HEK293T (cell line): Measurements from ENCODE around the gene DPYSL4.

Source experiments
- CTCF ChIA-PET: fragments of 350-600 bp; formaldehyde crosslinking; extraction: SDS; loops from one replicate; lab custom pipeline; 2021; ENCODE audit warnings: antibody characterized with exemption, inconsistent platforms; lab: Yijun Ruan, JAX
- POLR2A ChIA-PET: fragments of 350-600 bp; formaldehyde crosslinking; extraction: SDS; loops from one replicate; lab custom pipeline; 2020; ENCODE audit warnings: antibody characterized with exemption, inconsistent platforms; lab: Yijun Ruan, JAX
- DNase-seq: peaks from one replicate; pipeline ENCODE4 v3.0.0; 2012; ENCODE audit warnings: mixed read lengths; ENCODE audit errors: extremely low spot score
- ARNT ChIP-seq: fragments of 450-650 bp; IDR thresholded peaks from 2 replicates; pipeline ENCODE4 v1.6.1; 2017; ENCODE audit warnings: mild to moderate bottlenecking
- BHLHE40 ChIP-seq: fragments of 450-650 bp; IDR thresholded peaks from 2 replicates; pipeline ENCODE4 v1.6.1; 2016; ENCODE audit warnings: mild to moderate bottlenecking, moderate library complexity, borderline replicate concordance
- CTBP1 ChIP-seq: fragments of 450-650 bp; IDR thresholded peaks from 2 replicates; pipeline ENCODE4 v1.6.1; 2016; ENCODE audit warnings: borderline replicate concordance
- ELF4 ChIP-seq: fragments of 450-650 bp; IDR thresholded peaks from 2 replicates; pipeline ENCODE4 v1.6.1; 2017; ENCODE audit warnings: antibody characterized with exemption
- FOXA1 ChIP-seq: fragments of 450-650 bp; IDR thresholded peaks from 2 replicates; pipeline ENCODE4 v1.6.1; 2016; ENCODE audit warnings: mild to moderate bottlenecking
- FOXK2 ChIP-seq: fragments of 450-650 bp; IDR thresholded peaks from 2 replicates; pipeline ENCODE4 v1.6.1; 2016; ENCODE audit warnings: mild to moderate bottlenecking
- FOXM1 ChIP-seq: fragments of 450-650 bp; IDR thresholded peaks from 2 replicates; pipeline ENCODE4 v1.6.1; 2017; ENCODE audit warnings: mild to moderate bottlenecking, borderline replicate concordance
- HDGF ChIP-seq: fragments of 450-650 bp; IDR thresholded peaks from 2 replicates; pipeline ENCODE4 v1.6.1; 2017; ENCODE audit warnings: antibody characterized with exemption, borderline replicate concordance
- L3MBTL2 ChIP-seq: fragments of 450-650 bp; conservative IDR thresholded peaks from 2 replicates; pipeline ENCODE4 v1.6.1; 2016; ENCODE audit warnings: mild to moderate bottlenecking
- LEF1 ChIP-seq: fragments of 450-650 bp; IDR thresholded peaks from 2 replicates; pipeline ENCODE4 v1.6.1; 2017; ENCODE audit warnings: mild to moderate bottlenecking, borderline replicate concordance
- NFRKB ChIP-seq: fragments of 450-650 bp; IDR thresholded peaks from 2 replicates; pipeline ENCODE4 v1.6.1; 2016; ENCODE audit warnings: mild to moderate bottlenecking, moderate library complexity
- PKNOX1 ChIP-seq: fragments of 450-650 bp; IDR thresholded peaks from 2 replicates; pipeline ENCODE4 v1.6.1; 2016
- SP1 ChIP-seq: fragments of 450-650 bp; IDR thresholded peaks from 2 replicates; pipeline ENCODE4 v1.6.1; 2017
- TARDBP ChIP-seq: fragments of 450-650 bp; IDR thresholded peaks from 2 replicates; pipeline ENCODE4 v1.6.1; 2016
- ZNF384 ChIP-seq: fragments of 450-650 bp; IDR thresholded peaks from 2 replicates; pipeline ENCODE4 v1.6.1; 2016

The DPYSL4 gene

GRCh38 chr10:132146271-132146671, 40.5 kb upstream of the DPYSL4 start:
- POLR2A ChIA-PET = no interaction called here
- no peak for TF ChIP-seq TARDBP
- TF ChIP-seq FOXA1 = no peak
- no peak for TF ChIP-seq ELF4
- no peak for TF ChIP-seq CTBP1
- no peak for TF ChIP-seq PKNOX1
- TF ChIP-seq ZNF384 = no peak
- TF ChIP-seq L3MBTL2 = no peak
- TF ChIP-seq BHLHE40 = no peak
- TF ChIP-seq NFRKB = no peak
- TF ChIP-seq ARNT = no peak
- CTCF ChIA-PET = interaction anchor here (1.2 to 1.5 kb wide), 2 partner anchors 11 to 123 kb away, joined by 3 to 5 read pairs; no protein-coding TSS in a partner anchor
- no peak for DNase-seq

GRCh38 chr10:132146941-132147915, 39.5 kb upstream of the DPYSL4 start:
- CTCF ChIA-PET = no interaction called here
- POLR2A ChIA-PET = no interaction called here
- no peak for DNase-seq
- TF ChIP-seq SP1 = no peak
- no peak for TF ChIP-seq ZNF384
- TF ChIP-seq ELF4 = no peak
- no peak for TF ChIP-seq HDGF
- TF ChIP-seq PKNOX1 = no peak
- no peak for TF ChIP-seq FOXK2
- no peak for TF ChIP-seq NFRKB
- TF ChIP-seq ARNT = no peak
- no peak for TF ChIP-seq BHLHE40
- no peak for TF ChIP-seq LEF1
- TF ChIP-seq CTBP1 = no peak
- no peak for TF ChIP-seq TARDBP
- no peak for TF ChIP-seq L3MBTL2

- CTCF ChIA-PET = interaction anchor here (0.5 kb wide), 1 partner anchor 47 kb away, joined by 3 read pairs; no protein-coding TSS in a partner anchor
Observed at GRCh38 chr10:132148261-132149251, 38.2 kb upstream of the DPYSL4 start.

DNA sequence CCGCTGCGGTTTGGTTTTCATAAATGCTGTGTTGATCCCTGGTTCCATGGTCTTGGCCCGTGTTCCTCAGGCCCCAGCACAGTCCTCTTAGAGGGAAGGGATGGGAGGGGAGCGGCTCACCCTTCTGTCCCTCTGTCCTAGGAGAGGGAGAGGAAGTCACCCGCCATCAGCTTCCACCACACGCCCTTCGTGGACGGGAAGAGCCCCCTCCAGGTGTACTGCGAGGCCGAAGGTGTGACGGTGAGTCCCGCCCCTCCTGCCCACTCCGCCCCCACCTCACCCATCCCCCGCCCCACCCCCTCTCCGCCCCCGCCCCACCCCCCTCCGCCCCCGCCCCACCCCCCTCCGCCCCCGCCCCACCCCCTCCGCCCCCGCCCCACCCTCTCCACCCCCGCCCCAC, 37.5 kb upstream of the DPYSL4 start:
- TF ChIP-seq ELF4 (no peak), NFRKB (no peak), PKNOX1 (no peak)
- ChIA-PET POLR2A (no interaction called here), CTCF (no interaction called here)
- DNase-seq = no peak

More at GRCh38 chr10:132148261-132149251, 38.2 kb upstream of the DPYSL4 start:
- DNase-seq = no peak
- POLR2A ChIA-PET = no interaction called here
- TF ChIP-seq NFRKB = no peak

DNA sequence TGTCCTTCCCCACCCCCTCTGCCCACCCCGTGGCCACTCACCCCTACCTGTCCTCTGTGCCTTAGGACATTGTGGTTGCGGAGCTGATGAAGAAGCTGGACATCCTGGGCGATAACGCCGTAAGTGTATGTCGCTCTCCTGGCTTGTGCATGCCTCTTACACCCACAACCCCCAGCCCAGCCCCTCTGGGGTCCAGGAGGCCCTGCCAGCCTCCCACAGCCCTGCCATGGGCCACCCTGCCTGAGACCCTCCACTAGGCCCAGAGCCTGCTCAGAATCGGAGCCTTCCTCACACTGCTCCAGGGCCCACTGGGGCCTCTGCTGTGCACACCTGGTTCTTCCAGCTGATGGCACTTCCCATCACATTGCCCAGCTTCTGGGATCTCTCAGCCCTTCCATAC, 36.8 kb upstream of the DPYSL4 start:
- no peak for DNase-seq
- ChIA-PET POLR2A (no interaction called here), CTCF (no interaction called here)
- TF ChIP-seq PKNOX1 = no peak
- no peak for TF ChIP-seq FOXM1
- TF ChIP-seq SP1 = no peak
- TF ChIP-seq LEF1 = no peak
- TF ChIP-seq HDGF = no peak
- no peak for TF ChIP-seq ARNT
- TF ChIP-seq BHLHE40 = no peak
- no peak for TF ChIP-seq CTBP1
- no peak for TF ChIP-seq ELF4
- no peak for TF ChIP-seq TARDBP
- no peak for TF ChIP-seq NFRKB

GRCh38 chr10:132150777-132151176, 36.0 kb upstream of the DPYSL4 start:
- ChIA-PET CTCF (no interaction called here), POLR2A (no interaction called here)
- no peak for DNase-seq
- TF ChIP-seq L3MBTL2 = 0 out of 2 replicates have a peak, but pooled peaks have one; percentile 5
- no peak for TF ChIP-seq FOXM1
